ENCODE measurements around the gene TCF20.

GRCh38 chr22:42282943-42283277 lies 12.5 kb upstream of the TCF20 start:
- no peak for TF ChIP-seq IRF3 (IDR thresholded peaks at IDR 0.05; ENCODE audit: low read depth, low read length)
- TF ChIP-seq EP300 (IDR thresholded peaks at IDR 0.05; ENCODE audit: borderline replicate concordance in 1 of 2, low read depth in 1 of 2, low read length in 1 of 2) = no peak
- TF ChIP-seq FOXJ3 (CRISPR knock-in tag; IDR thresholded peaks at IDR 0.05) = no peak
- no peak for TF ChIP-seq POLR2AphosphoS5 (IDR thresholded peaks at IDR 0.05; ENCODE audit: low read depth, low read length)

Data from SK-N-SH (cell line).